Testis (tissue), 3 donors: ENCODE results near the gene GNL2. TPM values are rescaled to one million over a fixed set of nuclear protein-coding genes. Genes with fewer than 3 reads are reported as not detected.
"Not testable (repeated sequence)": the region's sequence is repeated elsewhere in the genome, so short reads cannot be mapped to it uniquely, and the experiment has no call there.

Experiments
- DNase-seq: peaks from one replicate; pipeline ENCODE4 v3.0.0-alpha.2; 2019
- H3K27ac ChIP-seq, 2 donors: fragments of 200-600 bp; sonication (generic); one replicate each; pipeline ENCODE4 v1.5.1; 2019
- H3K27me3 ChIP-seq: fragments of 200-600 bp; sonication (generic); one replicate; pipeline ENCODE4 v1.5.1; 2019
- H3K36me3 ChIP-seq: fragments of 200-600 bp; sonication (generic); one replicate; pipeline ENCODE4 v1.5.1; 2017; ENCODE audit warnings: low read depth; ENCODE audit errors: missing control alignments
- H3K4me1 ChIP-seq: fragments of 200-600 bp; sonication (generic); one replicate; pipeline ENCODE4 v1.5.1; 2019
- H3K4me3 ChIP-seq, 2 donors: fragments of 200-600 bp; sonication (generic); one replicate each; pipeline ENCODE4 v1.5.1; 2017 to 2019
- H3K9me3 ChIP-seq: fragments of 200-600 bp; sonication (generic); one replicate; pipeline ENCODE4 v1.5.1; 2017
- POLR2A ChIP-seq: fragments of 450-650 bp; IDR thresholded peaks from one replicate; pipeline ENCODE4 v1.6.1; 2017; ENCODE audit warnings: antibody characterized with exemption, mild to moderate bottlenecking, moderate library complexity
- WGBS, 2 donors: methylation state at CpG; one replicate each; pipeline ENCODE4 v1.1.5; 2018; 5-methylcytosine and 5-hydroxymethylcytosine counted together
- intact Hi-C: fragments of 100-400 bp; cut with DNase I; formaldehyde crosslinking; loops from one replicate; pipeline ENCODE4 v1.15.1; 2023; ENCODE audit warnings: low total_unique reads
- polyA plus RNA-seq: library from polyadenylated mRNA; stranded (reverse); fragments of 350-450 nt; fragmentation: Illumina TruSeq; extraction: RNeasy Lipid Tissue Mini Kit (QIAGEN cat#74804); gene quantifications from one replicate; pipeline ENCODE4 v1.2.3, GENCODE V29; 2014; ENCODE audit warnings: low read depth, low replicate concordance; ENCODE audit not compliant: insufficient read depth
- total RNA-seq, 2 donors: library from RNA; depleted of rRNA; stranded (reverse); fragments of >200 nt; gene quantifications; one replicate each; pipeline ENCODE4 v1.2.3, GENCODE V29; 2016
- TF ChIP-seq, protein P1 (sequence below), 3 experiments: fragments of 450-650 bp in 2 of 3; fragments of 200-600 bp in 1 of 3; sonication (generic) in 1 of 3; IDR thresholded peaks; one replicate each; pipeline ENCODE4 v1.5.1; 2016 to 2019; ENCODE audit warnings: antibody characterized with exemption in 3 of 3, mild to moderate bottlenecking in 2 of 3, moderate library complexity in 1 of 3

GNL2 gene
- total and polyA plus RNA-seq, 3 donors from 2014 or later: 34.4 to 78.7 (median 57.4) TPM

- DNase-seq: no peak
- TF ChIP-seq, protein P1, sequence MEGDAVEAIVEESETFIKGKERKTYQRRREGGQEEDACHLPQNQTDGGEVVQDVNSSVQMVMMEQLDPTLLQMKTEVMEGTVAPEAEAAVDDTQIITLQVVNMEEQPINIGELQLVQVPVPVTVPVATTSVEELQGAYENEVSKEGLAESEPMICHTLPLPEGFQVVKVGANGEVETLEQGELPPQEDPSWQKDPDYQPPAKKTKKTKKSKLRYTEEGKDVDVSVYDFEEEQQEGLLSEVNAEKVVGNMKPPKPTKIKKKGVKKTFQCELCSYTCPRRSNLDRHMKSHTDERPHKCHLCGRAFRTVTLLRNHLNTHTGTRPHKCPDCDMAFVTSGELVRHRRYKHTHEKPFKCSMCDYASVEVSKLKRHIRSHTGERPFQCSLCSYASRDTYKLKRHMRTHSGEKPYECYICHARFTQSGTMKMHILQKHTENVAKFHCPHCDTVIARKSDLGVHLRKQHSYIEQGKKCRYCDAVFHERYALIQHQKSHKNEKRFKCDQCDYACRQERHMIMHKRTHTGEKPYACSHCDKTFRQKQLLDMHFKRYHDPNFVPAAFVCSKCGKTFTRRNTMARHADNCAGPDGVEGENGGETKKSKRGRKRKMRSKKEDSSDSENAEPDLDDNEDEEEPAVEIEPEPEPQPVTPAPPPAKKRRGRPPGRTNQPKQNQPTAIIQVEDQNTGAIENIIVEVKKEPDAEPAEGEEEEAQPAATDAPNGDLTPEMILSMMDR (IDR thresholded peaks at IDR 0.05): no peak
- TF ChIP-seq POLR2A: no peak
- whole genome bisulfite sequencing, 2 donors: 58 to 67% methylated on average over 5 of the region's 5 CpGs
- Histone ChIP-seq H3K27ac (no peak overlapping the region), H3K4me1 (peaks cover 6% of the 10 kb centered on the region), H3K4me3 (no peak overlapping the region), H3K9me3 (no peaks in the 10 kb centered on the region), H3K36me3 (no peaks in the 10 kb centered on the region), H3K27me3 (no peaks in the 10 kb centered on the region)
- intact Hi-C loops: no loop called here
Observed at GRCh38 chr1:37599940-37600339, 4.2 kb upstream of the GNL2 start.

- no peak for DNase-seq
- H3K27ac ChIP-seq: peak overlapping the region; percentile 14 to 82
- intact Hi-C loops: no loop called here
- H3K9me3 ChIP-seq: no peaks in the 10 kb centered on the region
- TF ChIP-seq, protein P1 (IDR thresholded peaks at IDR 0.05): no peak
- no peak for TF ChIP-seq POLR2A
- no peaks in the 10 kb centered on the region for H3K36me3 ChIP-seq
- H3K4me3 ChIP-seq: peak overlapping the region; percentile 79 to 89
- 0% methylated on average over 2 to 3 of the region's 3 CpGs for WGBS, 2 donors
- peaks cover 13% of the 10 kb centered on the region for H3K4me1 ChIP-seq
- H3K27me3 ChIP-seq: no peaks in the 10 kb centered on the region
Observed at GRCh38 chr1:37596182-37596667, 488 bp upstream of the GNL2 start.

GRCh38 chr1:37593726-37594125, 2.0 kb downstream of the GNL2 start:
- H3K27me3 ChIP-seq: no peaks in the 10 kb centered on the region
- intact Hi-C loops: no loop called here
- TF ChIP-seq POLR2A: no peak
- no peak overlapping the region for H3K4me3 ChIP-seq
- no peak for DNase-seq
- no peak overlapping the region for H3K27ac ChIP-seq
- no peaks in the 10 kb centered on the region for H3K36me3 ChIP-seq
- no peaks in the 10 kb centered on the region for H3K9me3 ChIP-seq
- peaks cover 13% of the 10 kb centered on the region for H3K4me1 ChIP-seq
- WGBS, 2 donors: 84 to 88% methylated on average over 6 of the region's 6 CpGs

GRCh38 chr1:37588939-37589338, 6.8 kb downstream of the GNL2 start:
- Histone ChIP-seq H3K4me3 (no peak overlapping the region), H3K9me3 (no peaks in the 10 kb centered on the region), H3K27ac (no peak overlapping the region), H3K27me3 (no peaks in the 10 kb centered on the region), H3K36me3 (no peaks in the 10 kb centered on the region), H3K4me1 (peaks cover 5% of the 10 kb centered on the region)
- intact Hi-C loops: no loop called here
- no peak for DNase-seq
- 86 to 88% methylated on average over 2 of the region's 2 CpGs for WGBS, 2 donors
- TF ChIP-seq, protein P1 (IDR thresholded peaks at IDR 0.05): no peak
- TF ChIP-seq POLR2A: no peak

DNA sequence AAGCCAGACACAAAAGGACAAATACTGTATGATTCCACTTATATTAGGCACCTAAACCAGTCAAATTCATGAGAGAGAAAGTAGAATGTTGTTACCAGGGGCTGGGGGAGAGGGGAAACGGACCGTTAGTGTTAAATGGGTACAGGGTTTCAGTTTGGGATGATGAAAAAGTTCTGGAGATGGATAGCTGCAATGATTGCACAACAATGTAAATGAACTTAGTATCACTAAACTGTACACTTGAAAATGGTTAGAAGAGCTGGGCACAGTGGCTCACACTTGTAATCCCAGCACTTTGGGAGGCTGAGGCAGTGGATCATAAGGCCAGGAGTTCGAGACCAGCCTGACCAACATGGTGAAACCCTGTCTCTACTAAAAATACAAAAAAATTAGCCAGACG, 11.2 kb downstream of the GNL2 start:
- not testable (repeated sequence) for H3K36me3 ChIP-seq

GRCh38 chr1:37575692-37576091, 20.0 kb downstream of the GNL2 start:
- H3K4me1 ChIP-seq: no peaks in the 10 kb centered on the region
- H3K36me3 ChIP-seq: no peaks in the 10 kb centered on the region
- no peak overlapping the region for H3K27ac ChIP-seq
- DNase-seq: no peak
- WGBS, 2 donors: 89 to 97% methylated on average over 5 of the region's 5 CpGs
- H3K27me3 ChIP-seq: no peaks in the 10 kb centered on the region
- no peaks in the 10 kb centered on the region for H3K9me3 ChIP-seq
- intact Hi-C loops: no loop called here
- TF ChIP-seq, protein P1 (IDR thresholded peaks at IDR 0.05): no peak
- TF ChIP-seq POLR2A: no peak
- no peak overlapping the region for H3K4me3 ChIP-seq

More for the DNA sequence above, 11.2 kb downstream of the GNL2 start:
- H3K27me3 ChIP-seq, H3K4me1 ChIP-seq, intact Hi-C loops, H3K9me3 ChIP-seq, H3K4me3 ChIP-seq, DNase-seq, H3K27ac ChIP-seq: not testable (repeated sequence)
- 83 to 94% methylated on average over 4 of the region's 4 CpGs for WGBS, 2 donors
